RWPE1 (cell line): ENCODE data around the gene CD63.

Experiments used
- CTCF ChIA-PET: fragments of 350-600 bp; sonication (Branson Sonifier 250); formaldehyde crosslinking; extraction: SDS; loops from one replicate; lab custom pipeline; 2021; lab: Yijun Ruan, JAX
- POLR2A ChIA-PET: fragments of 400-600 bp; formaldehyde crosslinking; extraction: SDS; loops from one replicate; lab custom pipeline; 2020; ENCODE audit warnings: antibody characterized with exemption; ENCODE audit not compliant: low non-redundant PET; lab: Yijun Ruan, JAX
- DNase-seq: peaks from one replicate; pipeline ENCODE4 v3.0.0; 2012; ENCODE audit warnings: low spot score
- H3K27ac ChIP-seq: fragments of 450-650 bp; 2 replicates; pipeline ENCODE4 v1.5.1; 2017
- CTCF ChIP-seq: fragments of 450-650 bp; conservative IDR thresholded peaks from 2 replicates; pipeline ENCODE4 v1.5.1; 2017; ENCODE audit warnings: low read depth, mild to moderate bottlenecking

The CD63 gene

GRCh38 chr12:55685671-55686070 is 43.1 kb downstream of the CD63 start:
- ChIA-PET CTCF (no interaction called here), POLR2A (no interaction called here)
- no peak for TF ChIP-seq CTCF
- DNase-seq, result no peak
- no peak overlapping the region for H3K27ac ChIP-seq

GRCh38 chr12:55684761-55685370 is 43.9 kb downstream of the CD63 start:
- H3K27ac ChIP-seq, result no peak overlapping the region
- no peak for TF ChIP-seq CTCF
- ChIA-PET POLR2A (no interaction called here), CTCF (no interaction called here)
- no peak for DNase-seq

- POLR2A ChIA-PET, result no interaction called here
- DNase-seq, result no peak
- CTCF ChIA-PET, result interaction anchor here (0.8 kb wide), 1 partner anchor 37 kb away, joined by 3 read pairs; no protein-coding TSS in a partner anchor
- no peak for TF ChIP-seq CTCF
- H3K27ac ChIP-seq, result no peak overlapping the region
Measured at GRCh38 chr12:55683676-55684075, 45.1 kb downstream of the CD63 start.

DNA sequence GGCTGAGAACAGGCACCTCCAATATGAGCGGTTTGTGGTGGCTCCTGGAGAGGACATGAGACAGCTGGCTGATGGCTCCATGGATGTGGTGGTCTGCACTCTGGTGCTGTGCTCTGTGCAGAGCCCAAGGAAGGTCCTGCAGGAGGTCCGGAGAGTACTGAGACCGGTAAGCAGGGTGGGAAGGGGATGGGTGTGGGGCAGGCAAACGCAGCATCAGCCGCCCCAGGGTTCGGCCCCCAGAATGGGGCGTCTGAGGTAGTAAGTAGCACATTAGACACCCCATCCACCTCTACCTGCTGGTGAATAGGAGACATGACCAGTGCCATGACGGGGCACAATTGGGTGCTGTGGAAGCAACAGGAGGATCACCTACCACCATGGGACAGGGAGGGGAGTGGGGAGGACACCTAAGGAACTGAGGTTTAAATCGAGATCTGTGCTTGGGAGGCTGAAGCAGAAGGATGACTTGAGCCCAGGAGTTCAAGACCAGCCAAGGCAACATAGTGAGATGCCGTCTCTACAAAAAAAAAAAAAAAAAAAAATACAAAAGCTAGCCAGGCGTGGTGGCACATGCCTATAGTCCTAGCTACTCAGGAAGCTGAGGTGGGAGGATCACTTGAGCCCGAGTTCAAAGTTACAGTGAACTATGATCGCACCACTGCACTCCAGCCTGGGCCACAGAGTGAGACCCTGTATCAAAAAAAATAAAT is 46.6 kb downstream of the CD63 start:
- CTCF ChIA-PET, result interaction anchor here (0.6 to 1.2 kb wide), 7 partner anchors 13 to 490 kb away, joined by 3 to 4 read pairs (median 4); partner anchors contain the start of gene RDH5
- DNase-seq, result no peak

GRCh38 chr12:55681142-55682077 is 47.4 kb downstream of the CD63 start:
- TF ChIP-seq CTCF, result no peak
- CTCF ChIA-PET, result interaction anchor here (0.5 to 1.2 kb wide), 8 partner anchors 10 to 1222 kb away, joined by 3 to 4 read pairs (median 4); partner anchors contain the start of gene RDH5
- H3K27ac ChIP-seq, result no peak overlapping the region
- POLR2A ChIA-PET, result no interaction called here
- DNase-seq, result peak; percentile 27

More for the DNA sequence above, 46.6 kb downstream of the CD63 start:
- no peak for TF ChIP-seq CTCF
- POLR2A ChIA-PET, result no interaction called here
- no peak overlapping the region for H3K27ac ChIP-seq

DNA sequence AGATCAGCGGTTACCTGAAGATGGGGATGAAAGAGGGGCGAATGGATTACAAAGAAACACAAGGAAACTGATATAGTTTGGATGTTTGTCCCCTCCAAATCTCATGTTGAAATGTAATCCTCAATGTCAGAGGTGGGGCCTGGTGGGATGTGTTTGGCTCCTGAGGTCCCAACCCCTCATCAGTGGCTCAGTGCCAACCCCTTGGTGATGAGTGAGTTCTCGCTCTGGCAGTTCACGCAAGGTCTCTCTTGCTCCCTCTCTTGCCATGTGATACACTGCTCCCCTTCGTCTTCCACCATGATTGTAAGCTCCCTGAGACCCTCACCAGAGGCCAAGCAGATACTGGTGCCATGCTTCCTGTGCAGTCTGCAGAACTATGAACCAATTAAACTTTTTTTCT is 49.1 kb downstream of the CD63 start:
- ChIA-PET CTCF (no interaction called here), POLR2A (no interaction called here)
- no peak for DNase-seq
- TF ChIP-seq CTCF, result no peak
- no peak overlapping the region for H3K27ac ChIP-seq
